A673 (cell line): ENCODE measurements around the gene GRN. TPM values are rescaled to one million over a fixed set of nuclear protein-coding genes. Genes with fewer than 3 reads are reported as not detected.

ENCODE experiments used
- BruUV-seq: library from RNA; stranded (reverse); fragments of 400-500 nt; replicated peaks from 2 replicates; lab custom pipeline; 2021; lab: Mats Ljungman, UMichigan
- CTCF ChIA-PET: fragments of 300-600 bp; sonication (Branson Sonifier 250); formaldehyde crosslinking; loops from one replicate; lab custom pipeline; 2022; ENCODE audit warnings: antibody characterized with exemption; lab: Charles Lee
- POLR2A ChIA-PET: fragments of 300-600 bp; sonication (Branson Sonifier 250); formaldehyde crosslinking; loops from one replicate; lab custom pipeline; 2022; ENCODE audit warnings: antibody characterized with exemption; ENCODE audit not compliant: low non-redundant PET; lab: Charles Lee
- DNase-seq: peaks from one replicate; pipeline ENCODE4 v3.0.0-alpha.2; 2015; ENCODE audit warnings: low spot score
- H3K27ac ChIP-seq: fragments of 200-600 bp; sonication (generic); 2 replicates; pipeline ENCODE4 v1.5.1; 2016; ENCODE audit warnings: mixed run types, low read depth, mild to moderate bottlenecking, mixed read lengths, antibody characterized with exemption, low read length; ENCODE audit not compliant: poor library complexity, severe bottlenecking
- H3K27me3 ChIP-seq: fragments of 200-600 bp; sonication (generic); replicated peaks from 2 replicates; pipeline ENCODE4 v1.6.1; 2017; ENCODE audit warnings: mixed run types, low read depth, mild to moderate bottlenecking, mixed read lengths, antibody characterized with exemption, low read length; ENCODE audit not compliant: insufficient read depth, poor library complexity
- H3K36me3 ChIP-seq: fragments of 200-600 bp; sonication (generic); 2 replicates; pipeline ENCODE4 v1.6.1; 2016; ENCODE audit warnings: mixed run types, mild to moderate bottlenecking, mixed read lengths, antibody characterized with exemption, low read length; ENCODE audit not compliant: insufficient read depth, poor library complexity, severe bottlenecking
- H3K4me1 ChIP-seq: fragments of 200-600 bp; sonication (generic); 2 replicates; pipeline ENCODE4 v1.6.1; 2017; ENCODE audit warnings: mixed run types, mild to moderate bottlenecking, mixed read lengths, antibody characterized with exemption, low read length; ENCODE audit not compliant: insufficient read depth, poor library complexity, severe bottlenecking
- H3K4me3 ChIP-seq: fragments of 200-600 bp; sonication (generic); 2 replicates; pipeline ENCODE4 v1.5.1; 2016; ENCODE audit warnings: low read depth, mixed run types, mild to moderate bottlenecking, mixed read lengths, low read length; ENCODE audit not compliant: poor library complexity, severe bottlenecking
- H3K9me3 ChIP-seq: fragments of 200-600 bp; sonication (generic); 2 replicates; pipeline ENCODE4 v1.6.1; 2016; ENCODE audit warnings: mixed run types, low read depth, mild to moderate bottlenecking, mixed read lengths, antibody characterized with exemption, low read length; ENCODE audit not compliant: poor library complexity, severe bottlenecking
- EZH2 ChIP-seq: fragments of 200-600 bp; sonication (generic); IDR thresholded peaks from 2 replicates; pipeline ENCODE4 v1.6.1; 2017; ENCODE audit warnings: borderline replicate concordance, low read depth, mild to moderate bottlenecking, mixed read lengths, antibody characterized with exemption, low read length; ENCODE audit not compliant: poor library complexity, severe bottlenecking
- intact Hi-C: fragments of 100-400 bp; cut with micrococcal nuclease; formaldehyde crosslinking; loops from one replicate; pipeline ENCODE4 v1.10.0; 2022; ENCODE audit not compliant: unreplicated experiment
- total RNA-seq: library from RNA; stranded (reverse); gene quantifications from 2 replicates; pipeline ENCODE4 v1.2.3, GENCODE V29; 2021
- TF ChIP-seq, protein P1 (sequence below): fragments of 300-800, 200-600 bp; sonication (generic); conservative IDR thresholded peaks from 2 replicates; pipeline ENCODE4 v1.5.1; 2017; ENCODE audit warnings: low read depth, mild to moderate bottlenecking, antibody characterized with exemption, low read length, moderate library complexity, mixed read lengths

Gene GRN
- total RNA-seq, 1 experiment from 2014 or later: 50.4 TPM

GRCh38 chr17:44311562-44312181, 33.4 kb upstream of the GRN start:
- POLR2A ChIA-PET: no interaction called here

GRCh38 chr17:44312396-44313104, 32.6 kb upstream of the GRN start:
- intact Hi-C loops: no loop called here
- POLR2A ChIA-PET: no interaction called here
- CTCF ChIA-PET: no interaction called here
- Histone ChIP-seq H3K27me3 (peaks cover 12% of the 10 kb centered on the region), H3K4me1 (no peaks in the 10 kb centered on the region), H3K36me3 (no peaks in the 10 kb centered on the region), H3K4me3 (no peak overlapping the region), H3K27ac (no peak overlapping the region), H3K9me3 (no peaks in the 10 kb centered on the region)
- TF ChIP-seq, protein P1, sequence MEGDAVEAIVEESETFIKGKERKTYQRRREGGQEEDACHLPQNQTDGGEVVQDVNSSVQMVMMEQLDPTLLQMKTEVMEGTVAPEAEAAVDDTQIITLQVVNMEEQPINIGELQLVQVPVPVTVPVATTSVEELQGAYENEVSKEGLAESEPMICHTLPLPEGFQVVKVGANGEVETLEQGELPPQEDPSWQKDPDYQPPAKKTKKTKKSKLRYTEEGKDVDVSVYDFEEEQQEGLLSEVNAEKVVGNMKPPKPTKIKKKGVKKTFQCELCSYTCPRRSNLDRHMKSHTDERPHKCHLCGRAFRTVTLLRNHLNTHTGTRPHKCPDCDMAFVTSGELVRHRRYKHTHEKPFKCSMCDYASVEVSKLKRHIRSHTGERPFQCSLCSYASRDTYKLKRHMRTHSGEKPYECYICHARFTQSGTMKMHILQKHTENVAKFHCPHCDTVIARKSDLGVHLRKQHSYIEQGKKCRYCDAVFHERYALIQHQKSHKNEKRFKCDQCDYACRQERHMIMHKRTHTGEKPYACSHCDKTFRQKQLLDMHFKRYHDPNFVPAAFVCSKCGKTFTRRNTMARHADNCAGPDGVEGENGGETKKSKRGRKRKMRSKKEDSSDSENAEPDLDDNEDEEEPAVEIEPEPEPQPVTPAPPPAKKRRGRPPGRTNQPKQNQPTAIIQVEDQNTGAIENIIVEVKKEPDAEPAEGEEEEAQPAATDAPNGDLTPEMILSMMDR: no peak
- TF ChIP-seq EZH2: no peak
- DNase-seq: no peak
- no TSS peak for BruUV-seq

More at GRCh38 chr17:44311562-44312181, 33.4 kb upstream of the GRN start:
- no peaks in the 10 kb centered on the region for H3K36me3 ChIP-seq
- TF ChIP-seq EZH2: no peak
- TF ChIP-seq, protein P1: no peak
- peaks cover 16% of the 10 kb centered on the region for H3K27me3 ChIP-seq
- no peaks in the 10 kb centered on the region for H3K9me3 ChIP-seq
- CTCF ChIA-PET: no interaction called here
- no peak for DNase-seq
- H3K4me3 ChIP-seq: no peak overlapping the region
- H3K4me1 ChIP-seq: no peaks in the 10 kb centered on the region
- BruUV-seq: no TSS peak
- intact Hi-C loops: no loop called here
- no peak overlapping the region for H3K27ac ChIP-seq

DNA sequence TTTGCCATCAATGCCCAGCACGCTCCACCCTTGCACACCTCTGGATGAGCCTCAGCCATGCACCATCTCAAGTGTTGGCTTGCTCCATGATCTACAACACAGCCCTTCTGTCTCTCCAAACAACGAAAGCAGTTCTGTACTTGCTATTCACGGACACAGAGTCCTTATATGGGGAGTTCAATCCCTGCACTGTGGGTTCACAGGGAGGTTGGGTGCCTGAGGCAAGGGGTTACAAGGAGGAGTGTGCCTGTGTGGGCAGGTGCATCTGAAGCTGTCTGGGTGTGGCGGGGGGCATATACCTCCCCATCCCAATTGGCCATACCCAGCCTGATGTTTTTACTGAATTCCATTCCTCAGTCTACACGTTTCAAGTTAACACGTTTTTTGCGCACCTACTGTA, 31.1 kb upstream of the GRN start:
- CTCF ChIA-PET: no interaction called here
- no TSS peak for BruUV-seq

More for the DNA sequence above, 31.1 kb upstream of the GRN start:
- DNase-seq: no peak
- Histone ChIP-seq H3K36me3 (no peaks in the 10 kb centered on the region), H3K27me3 (peaks cover 12% of the 10 kb centered on the region), H3K4me3 (no peak overlapping the region), H3K9me3 (no peaks in the 10 kb centered on the region), H3K27ac (no peak overlapping the region), H3K4me1 (no peaks in the 10 kb centered on the region)
- intact Hi-C loops: no loop called here
- POLR2A ChIA-PET: no interaction called here
- TF ChIP-seq EZH2: no peak
- TF ChIP-seq, protein P1: no peak
